DMS114 treated with DMSO at 0.1 percent for 48 hours (cell line): ENCODE data around the gene VSIG10L.

Experiments
- DNase-seq: peaks from one replicate; lab custom pipeline; 2025; ENCODE audit not compliant: unreplicated experiment; lab: John Stamatoyannopoulos, UW

Gene VSIG10L

DNA sequence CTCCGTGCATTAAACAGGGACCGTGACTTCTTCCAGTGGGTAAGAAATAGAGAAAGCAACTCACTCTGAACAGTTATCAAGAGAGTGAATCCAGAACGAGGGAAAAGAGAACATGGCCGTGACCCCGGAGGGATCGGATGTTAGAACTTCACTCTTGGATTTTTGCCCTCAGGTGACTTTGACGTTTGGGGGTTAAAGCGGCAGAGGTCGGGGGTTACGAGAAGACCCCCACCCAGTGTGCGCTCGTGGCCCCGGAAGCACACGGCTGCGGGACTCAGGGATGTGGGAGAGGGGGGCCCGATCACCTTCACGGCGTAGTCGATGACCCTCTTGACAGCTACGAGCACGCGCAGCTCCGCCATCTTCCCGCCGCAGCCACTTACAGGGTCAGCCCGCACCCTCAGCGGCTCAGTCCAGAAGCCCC, 24.0 kb upstream of the VSIG10L start, which contains the start of gene ETFB:
Gene ETFB, minus strand, starts transcription at position 424 of the 424 bp plus-strand sequence. Its CDS starts 62 bp downstream, at position 362.
- no peak for DNase-seq

GRCh38 chr19:51365211-51365964, 23.4 kb upstream of the VSIG10L start:
- no peak for DNase-seq

DNA sequence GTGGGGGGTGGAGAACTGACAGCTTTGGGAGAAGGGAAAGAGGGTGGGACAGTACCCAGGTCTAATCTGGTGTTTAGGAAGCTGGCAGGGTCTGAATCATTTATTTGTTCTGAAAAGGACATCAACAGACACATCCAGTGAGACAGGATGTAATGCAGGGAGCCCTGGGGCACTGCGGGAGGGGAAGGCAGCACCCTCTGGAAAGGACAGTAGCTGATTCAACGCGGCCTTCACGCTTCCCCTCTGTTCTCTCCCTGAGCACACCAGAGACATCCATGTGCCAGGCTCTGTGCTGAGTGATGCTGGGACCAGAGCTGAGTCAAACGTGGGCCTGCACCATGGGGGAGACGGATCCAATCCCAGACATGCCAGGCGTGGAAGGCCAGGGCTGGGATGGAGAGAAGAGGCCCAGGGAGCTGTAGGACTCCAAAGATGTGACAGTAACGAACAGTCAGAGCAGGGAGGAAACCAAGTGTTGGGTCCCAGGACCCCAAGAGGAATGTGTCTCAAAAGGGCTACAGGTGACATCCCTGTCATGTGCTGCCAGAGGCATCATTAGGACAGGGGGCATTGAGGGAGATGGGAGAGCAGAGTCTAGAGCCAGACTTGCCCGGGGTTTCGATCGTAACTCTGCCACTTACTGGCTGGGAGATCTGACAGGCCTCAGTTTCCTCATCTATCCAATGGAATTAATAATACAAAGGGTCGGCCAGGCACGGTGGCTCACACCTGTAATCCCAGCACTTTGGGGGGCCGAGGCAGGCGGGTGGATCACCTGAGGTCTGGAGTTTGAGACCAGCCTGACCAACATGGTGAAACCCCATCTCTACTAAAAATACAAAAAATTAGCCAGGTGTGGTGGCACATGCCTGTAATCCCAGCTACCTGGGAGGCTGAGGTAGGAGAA, 22.5 kb upstream of the VSIG10L start:
- no peak for DNase-seq

- no peak for DNase-seq
Measured at GRCh38 chr19:51361239-51361638, 19.3 kb upstream of the VSIG10L start.

DNA sequence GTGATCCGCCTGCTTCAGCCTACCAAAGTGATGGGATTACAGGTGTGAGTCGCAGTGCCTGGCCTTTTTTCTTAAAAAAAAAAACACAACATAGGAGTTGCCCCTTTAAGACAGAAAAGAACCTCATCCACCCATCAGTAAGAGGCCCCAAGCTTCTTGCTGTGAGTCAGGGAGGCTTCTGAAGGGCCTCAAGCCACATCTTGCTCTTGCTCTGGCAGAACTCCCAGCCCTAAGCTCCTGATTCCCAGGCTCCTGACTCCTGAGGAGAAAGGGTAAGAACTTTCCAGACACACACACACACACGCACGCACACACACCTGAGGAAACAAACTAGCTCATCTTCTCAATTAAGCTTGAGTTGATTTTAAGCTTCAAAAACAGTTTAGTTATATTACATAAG, 17.4 kb upstream of the VSIG10L start:
- no peak for DNase-seq

- no peak for DNase-seq
Measured at GRCh38 chr19:51357952-51358351, 16.0 kb upstream of the VSIG10L start.

GRCh38 chr19:51356159-51356801, 14.3 kb upstream of the VSIG10L start:
- DNase-seq = no peak

DNA sequence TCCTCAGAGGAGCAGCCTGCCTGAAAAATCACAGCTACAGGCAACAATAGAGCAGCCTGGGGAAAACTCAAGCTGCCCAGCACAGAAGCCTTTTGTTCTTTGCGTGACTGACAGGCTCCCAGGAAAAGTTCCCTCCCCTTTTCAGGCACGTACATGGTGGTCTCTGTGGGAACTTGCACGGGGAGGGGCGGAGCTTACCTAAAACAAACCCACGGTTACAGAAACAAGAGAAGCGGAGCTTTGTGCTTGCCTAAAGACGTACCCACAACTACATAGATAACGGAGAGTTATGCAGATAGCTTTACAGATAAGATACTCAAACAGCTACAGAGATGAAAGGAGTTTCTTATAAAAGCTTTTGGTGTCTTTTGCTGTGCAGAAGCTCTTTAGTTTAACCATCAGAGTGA, 12.8 kb upstream of the VSIG10L start:
- no peak for DNase-seq

- no peak for DNase-seq
Measured at GRCh38 chr19:51354103-51354741, 12.3 kb upstream of the VSIG10L start.

DNA sequence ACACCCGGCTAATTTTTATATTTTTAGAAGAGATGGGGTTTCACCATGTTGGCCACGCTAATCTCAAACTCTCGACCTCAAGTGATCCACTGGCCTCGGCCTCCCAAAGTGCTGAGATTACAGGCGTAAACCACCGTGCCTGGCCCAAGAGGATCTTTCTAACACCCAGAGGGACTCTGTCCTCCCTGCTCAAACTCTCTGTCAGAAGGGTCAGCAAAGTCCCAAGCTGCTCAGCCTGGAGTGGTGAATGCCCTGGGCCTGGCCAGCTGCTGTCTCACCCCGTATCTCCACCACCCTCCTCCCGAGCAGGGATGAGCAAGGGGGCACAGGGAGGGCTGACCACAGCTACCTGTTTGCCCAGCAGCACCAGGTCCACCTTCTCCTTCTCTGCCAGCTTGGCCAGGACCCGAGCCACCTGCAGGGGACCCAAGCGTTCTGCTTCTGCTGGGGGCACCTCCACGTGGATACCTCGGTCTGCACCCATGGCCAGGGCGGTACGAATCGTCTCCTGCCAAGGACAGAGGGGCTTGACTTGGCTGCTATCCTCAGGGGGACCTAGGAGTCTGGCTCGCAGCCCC, 10.9 kb upstream of the VSIG10L start:
- DNase-seq = no peak

- DNase-seq = no peak
Measured at GRCh38 chr19:51351266-51351990, 9.5 kb upstream of the VSIG10L start.

- DNase-seq = no peak
Measured at GRCh38 chr19:51347209-51347928, 5.4 kb upstream of the VSIG10L start.

DNA sequence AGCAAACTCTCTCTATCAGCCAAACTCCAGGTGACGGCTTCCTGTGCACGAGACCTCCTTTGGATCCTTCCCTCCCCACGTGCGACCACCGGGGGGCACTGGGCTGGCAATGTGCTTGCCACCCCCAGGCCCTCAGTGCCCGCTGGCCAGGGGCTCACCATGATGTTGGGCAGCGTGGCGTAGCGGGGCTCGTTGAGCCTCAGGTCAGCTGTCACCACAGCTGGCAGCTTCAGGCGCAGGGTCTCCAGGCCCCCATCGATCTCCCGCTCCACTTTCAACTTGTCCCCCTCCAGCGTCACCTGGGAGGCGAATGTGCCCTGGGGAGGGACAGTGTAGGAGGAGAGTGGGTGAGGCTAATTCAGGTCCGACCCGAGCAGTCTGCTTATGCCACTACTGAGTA, 4.8 kb upstream of the VSIG10L start:
- no peak for DNase-seq

DNA sequence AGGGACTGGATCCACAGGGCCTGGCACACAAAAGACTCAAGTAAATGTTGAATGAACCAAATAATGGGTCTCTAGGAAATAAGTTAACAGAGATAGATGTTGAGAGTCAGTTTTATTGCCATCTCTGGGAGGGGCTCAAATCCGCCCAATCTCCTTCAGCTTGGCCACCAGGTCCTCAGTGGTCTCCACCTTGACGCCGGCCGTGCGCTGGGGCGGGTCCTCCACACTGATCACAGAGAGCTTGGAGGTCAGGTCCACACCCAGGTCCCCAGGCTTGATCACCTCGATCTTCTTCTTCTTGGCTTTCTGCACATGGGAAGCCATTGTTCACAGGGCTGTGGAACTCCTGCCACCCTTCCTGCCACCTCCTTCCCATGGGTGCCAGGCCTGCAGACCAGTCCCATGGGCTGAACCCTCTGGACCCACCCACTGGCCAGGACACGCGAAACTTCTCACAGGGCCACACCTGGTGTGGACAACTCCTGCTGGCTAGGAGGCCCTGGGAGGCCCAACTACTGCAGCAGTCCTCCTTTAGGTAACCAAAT, 3.2 kb upstream of the VSIG10L start:
- DNase-seq = no peak

- no peak for DNase-seq
Measured at GRCh38 chr19:51342631-51343569, 961 bp upstream of the VSIG10L start.

- DNase-seq = no peak
Measured at GRCh38 chr19:51341066-51341465, 873 bp downstream of the VSIG10L start.

- DNase-seq = peak; percentile 82
Measured at GRCh38 chr19:51339687-51340656, 2.0 kb downstream of the VSIG10L start.
